Mesenchymal stem cell (in vitro differentiated cells and primary cell): Measurements from ENCODE around the gene TFAP2C. TPM values are rescaled to one million over a fixed set of nuclear protein-coding genes. Genes with fewer than 3 reads are reported as not detected.

Experiments used
- DNase-seq: peaks from one replicate; pipeline ENCODE4 v3.0.0-alpha.2; 2013
- H2AFZ ChIP-seq: one replicate; pipeline ENCODE4 v1.6.1; 2013; ENCODE audit warnings: low read depth, mild to moderate bottlenecking, control low read depth, inconsistent platforms, low read length, moderate library complexity
- H2AK5ac ChIP-seq: 2 replicates; pipeline ENCODE4 v1.6.1; 2013; ENCODE audit warnings: low read length, moderate library complexity, mild to moderate bottlenecking, inconsistent platforms; ENCODE audit not compliant: severe bottlenecking
- H2BK120ac ChIP-seq: one replicate; pipeline ENCODE4 v1.6.1; 2013; ENCODE audit warnings: low read depth, mild to moderate bottlenecking, inconsistent platforms, low read length, moderate library complexity
- H2BK12ac ChIP-seq, 2 experiments: one replicate each; pipeline ENCODE4 v1.6.1; 2013; ENCODE audit warnings: inconsistent platforms in 2 of 2, low read length in 2 of 2, mild to moderate bottlenecking in 2 of 2, moderate library complexity in 2 of 2, control low read depth in 1 of 2
- H2BK15ac ChIP-seq: one replicate; pipeline ENCODE4 v1.6.1; 2013; ENCODE audit warnings: mild to moderate bottlenecking, low read depth, inconsistent platforms; ENCODE audit not compliant: poor library complexity, severe bottlenecking
- H2BK5ac ChIP-seq: 2 replicates; pipeline ENCODE4 v1.6.1; 2013; ENCODE audit warnings: low read depth, mild to moderate bottlenecking, low read length, control low read depth, inconsistent platforms; ENCODE audit not compliant: poor library complexity, severe bottlenecking
- H3K14ac ChIP-seq, 2 experiments: one replicate each; pipeline ENCODE4 v1.6.1; 2013; ENCODE audit warnings: inconsistent platforms in 2 of 2, low read length in 2 of 2, control low read depth in 1 of 2, mild to moderate bottlenecking in 1 of 2, moderate library complexity in 1 of 2
- H3K18ac ChIP-seq, 2 experiments: one replicate each; pipeline ENCODE4 v1.6.1; 2013; ENCODE audit warnings: inconsistent platforms in 2 of 2, low read length in 2 of 2, control low read depth in 1 of 2, low read depth in 1 of 2, mild to moderate bottlenecking in 1 of 2
- H3K23ac ChIP-seq, 2 experiments: one replicate each; pipeline ENCODE4 v1.6.1; 2013; ENCODE audit warnings: inconsistent platforms in 2 of 2, low read length in 2 of 2, mild to moderate bottlenecking in 2 of 2, moderate library complexity in 2 of 2, control low read depth in 1 of 2
- H3K27ac ChIP-seq: 2 replicates; pipeline ENCODE4 v1.5.1; 2013; ENCODE audit warnings: mild to moderate bottlenecking, moderate library complexity, low read length, control low read depth, inconsistent platforms; ENCODE audit not compliant: poor library complexity, severe bottlenecking
- H3K27me3 ChIP-seq, 2 experiments: 2 replicates each; pipeline versions ENCODE4 v1.6.1 to v1.7.0; 2013; ENCODE audit warnings: low read length in 2 of 2, mild to moderate bottlenecking in 2 of 2, moderate library complexity in 2 of 2, control low read depth in 1 of 2, inconsistent platforms in 1 of 2; ENCODE audit not compliant: control insufficient read depth in 1 of 2, insufficient read depth in 1 of 2
- H3K36me3 ChIP-seq, 2 experiments: 2 replicates each; pipeline versions ENCODE4 v1.6.1 to v1.7.0; 2013; ENCODE audit warnings: low read length in 2 of 2, control low read depth in 1 of 2, inconsistent platforms in 1 of 2, low read depth in 1 of 2, mild to moderate bottlenecking in 1 of 2; ENCODE audit not compliant: insufficient read depth in 2 of 2, control insufficient read depth in 1 of 2
- H3K4ac ChIP-seq, 2 experiments: one replicate each; pipeline ENCODE4 v1.6.1; 2013; ENCODE audit warnings: inconsistent platforms in 2 of 2, low read length in 2 of 2, mild to moderate bottlenecking in 2 of 2, moderate library complexity in 2 of 2, control low read depth in 1 of 2, low read depth in 1 of 2
- H3K4me1 ChIP-seq: 2 replicates; pipeline ENCODE4 v1.6.1; 2013; ENCODE audit warnings: low read depth, low read length, control low read depth; ENCODE audit not compliant: control insufficient read depth, insufficient read depth
- H3K4me2 ChIP-seq: 2 replicates; pipeline ENCODE4 v1.6.1; 2013; ENCODE audit warnings: low read length, mild to moderate bottlenecking, inconsistent platforms; ENCODE audit not compliant: poor library complexity, severe bottlenecking
- H3K4me3 ChIP-seq, 2 experiments: 2 replicates each; pipeline versions ENCODE4 v1.5.1 to v1.7.0; 2013; ENCODE audit warnings: low read length in 2 of 2, mild to moderate bottlenecking in 2 of 2, control low read depth in 1 of 2, low read depth in 1 of 2; ENCODE audit not compliant: insufficient read depth in 1 of 2
- H3K79me1 ChIP-seq: replicated peaks from 2 replicates; pipeline ENCODE4 v1.6.1; 2013; ENCODE audit warnings: mild to moderate bottlenecking, control low read depth, low read length, inconsistent platforms; ENCODE audit not compliant: poor library complexity, severe bottlenecking
- H3K9ac ChIP-seq: 2 replicates; pipeline ENCODE4 v1.7.0; 2013; ENCODE audit warnings: mild to moderate bottlenecking, low read length, moderate library complexity
- H3K9me3 ChIP-seq: 2 replicates; pipeline ENCODE4 v1.7.0; 2013; ENCODE audit warnings: mild to moderate bottlenecking, low read length; ENCODE audit not compliant: control insufficient read depth
- H4K8ac ChIP-seq: one replicate; pipeline ENCODE4 v1.6.1; 2013; ENCODE audit warnings: inconsistent platforms, mild to moderate bottlenecking, low read length, moderate library complexity
- H4K91ac ChIP-seq: one replicate; pipeline ENCODE4 v1.6.1; 2013; ENCODE audit warnings: mild to moderate bottlenecking, low read length, inconsistent platforms
- WGBS: methylation state at CpG from one replicate; pipeline ENCODE4 v1.1.7; 2013; ENCODE audit warnings: mixed read lengths; 5-methylcytosine and 5-hydroxymethylcytosine counted together
- polyA plus RNA-seq, 2 experiments: library from polyadenylated mRNA; stranded (reverse); fragments of 200-250 nt; gene quantifications; one replicate each; pipeline ENCODE4 v1.2.3, GENCODE V29; 2013

Gene TFAP2C
- 12.1 TPM for polyA plus RNA-seq (2013, experiment 1 of 2)
- polyA plus RNA-seq (2013, experiment 2 of 2): 12.5 TPM

DNA sequence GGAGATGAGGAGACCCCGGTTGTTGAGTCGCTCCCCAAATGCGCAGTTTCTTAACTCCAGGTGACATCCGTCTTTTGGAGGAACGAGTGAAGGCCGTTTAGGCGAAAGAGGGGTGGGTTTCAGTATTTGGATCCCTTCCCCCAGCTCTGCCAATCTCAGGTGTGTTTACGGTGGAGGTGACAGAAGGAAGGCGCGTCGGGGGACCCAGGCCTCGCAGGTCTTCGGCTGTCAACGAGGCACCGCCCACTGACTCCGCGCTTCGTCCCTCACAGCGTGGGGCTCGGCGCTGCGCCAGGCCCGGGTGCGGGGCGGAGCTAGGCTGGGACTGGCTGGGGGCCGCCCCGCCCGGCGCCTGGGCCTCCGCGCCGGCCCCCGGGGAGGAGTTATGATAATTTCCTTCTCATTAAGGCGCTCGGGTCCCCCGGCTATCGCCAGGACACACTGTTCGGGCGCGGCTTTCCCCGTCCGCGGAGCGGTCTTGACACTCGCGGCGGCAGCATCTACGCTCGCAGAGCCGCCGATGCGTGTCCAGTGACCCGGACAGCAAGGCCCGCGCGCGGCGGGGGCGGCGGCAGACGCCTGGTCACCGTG, at the start of gene TFAP2C:
TSS of gene TFAP2C (plus strand) at position 434 of the 591 bp plus-strand sequence. CDS start 239 bp downstream, outside the sequence.
- Histone ChIP-seq H2BK5ac (no peak within 1 kb of the TSS), H3K9ac (no peak within 1 kb of the TSS)
- 1% methylated on average over 62 of the region's 62 CpGs for WGBS

DNA sequence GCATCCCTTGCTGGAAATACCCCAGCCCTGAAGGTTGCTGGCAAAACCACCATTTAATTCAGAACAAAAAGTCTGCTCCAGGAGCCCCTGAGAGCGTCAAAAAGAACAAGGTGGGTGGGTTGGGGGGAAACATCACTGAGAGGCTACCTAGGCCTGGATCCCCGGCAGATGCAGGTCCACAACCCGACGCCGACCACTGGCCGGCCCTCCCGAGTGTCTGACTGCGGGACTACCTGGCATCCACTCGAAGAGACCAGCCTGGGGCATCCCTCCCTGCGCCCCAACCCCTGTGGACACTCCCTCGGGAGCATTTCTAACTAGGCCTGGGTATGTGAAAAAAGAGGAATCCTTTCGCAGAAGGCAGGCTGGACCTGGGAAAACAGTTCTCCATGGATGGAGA, 48.9 kb upstream of the TFAP2C start:
- Histone ChIP-seq H3K4me1 (no peaks in the 10 kb centered on the region), H2BK5ac (no peak overlapping the region), H3K14ac (no peak overlapping the region), H3K4me2 (no peak overlapping the region), H2AFZ (no peak overlapping the region), H3K9me3 (no peaks in the 10 kb centered on the region), H2AK5ac (no peak overlapping the region), H4K91ac (no peak overlapping the region), H3K4me3 (no peak overlapping the region), H3K18ac (no peak overlapping the region), H2BK15ac (no peak overlapping the region), H3K27me3 (peaks cover 11 to 25% of the 10 kb centered on the region in 2 experiments), H3K4ac (no peak overlapping the region), H3K27ac (no peak overlapping the region), H3K9ac (no peak overlapping the region), H2BK12ac (no peak overlapping the region), H3K23ac (no peak overlapping the region), H2BK120ac (no peak overlapping the region), H3K79me1 (no peaks in the 10 kb centered on the region), H4K8ac (no peak overlapping the region), H3K36me3 (no peaks in the 10 kb centered on the region)
- 83% methylated on average over 12 of the region's 12 CpGs for WGBS
- no peak for DNase-seq

More for the DNA sequence above, at the start of gene TFAP2C:
- Histone ChIP-seq H2AFZ (peak within 1 kb of the TSS; percentile 18), H3K4ac (no peak within 1 kb of the TSS), H4K91ac (peak within 1 kb of the TSS; percentile 7), H3K27me3 (peaks cover 46 to 100% of the 10 kb centered on the region in 2 experiments), H3K4me1 (peaks cover 41% of the 10 kb centered on the region), H3K4me2 (peak within 1 kb of the TSS; percentile 97), H4K8ac (no peak within 1 kb of the TSS), H3K4me3 (peak within 1 kb of the TSS; percentile 63 to 73), H3K23ac (peak within 1 kb of the TSS in 1 of 2 experiments; percentile 61), H3K14ac (no peak within 1 kb of the TSS), H3K36me3 (peaks cover 0 to 3% of the 10 kb centered on the region in 2 experiments), H2BK15ac (no peak within 1 kb of the TSS), H3K9me3 (no peaks in the 10 kb centered on the region), H3K27ac (peak within 1 kb of the TSS; percentile 55), H2BK120ac (peak within 1 kb of the TSS; percentile 52), H2AK5ac (no peak within 1 kb of the TSS), H3K18ac (peak within 1 kb of the TSS; percentile 30 to 65), H3K79me1 (peaks cover 9% of the 10 kb centered on the region), H2BK12ac (no peak within 1 kb of the TSS)
- DNase-seq: peak; percentile 79

DNA sequence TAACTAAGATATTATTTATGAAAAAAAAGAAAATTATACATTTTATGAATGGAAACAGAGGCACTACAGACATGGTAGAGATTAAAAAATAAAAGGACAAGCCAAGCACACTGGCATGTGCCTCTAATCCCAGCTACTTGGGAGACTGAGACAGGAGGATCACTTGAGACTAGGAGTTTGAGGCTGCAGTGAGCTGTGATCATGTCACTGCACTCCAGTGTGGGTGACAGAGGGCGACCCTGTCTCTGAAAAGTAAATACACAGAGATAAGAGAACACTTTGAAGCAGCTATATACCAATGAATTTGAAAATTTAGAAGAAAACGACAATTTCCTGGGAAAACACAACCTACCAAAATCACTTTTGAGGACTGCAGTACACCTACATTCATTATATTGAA, 47.4 kb upstream of the TFAP2C start:
- no peak overlapping the region for H4K8ac ChIP-seq
- H4K91ac ChIP-seq: no peak overlapping the region
- H2BK15ac ChIP-seq: no peak overlapping the region
- no peaks in the 10 kb centered on the region for H3K9me3 ChIP-seq
- no peak overlapping the region for H2AFZ ChIP-seq
- no peak overlapping the region for H3K4me2 ChIP-seq
- H2BK5ac ChIP-seq: no peak overlapping the region
- no peak overlapping the region for H2BK120ac ChIP-seq
- H3K27ac ChIP-seq: no peak overlapping the region
- H3K79me1 ChIP-seq: no peaks in the 10 kb centered on the region
- H3K4me3 ChIP-seq: no peak overlapping the region
- H3K14ac ChIP-seq: no peak overlapping the region
- no peaks in the 10 kb centered on the region for H3K36me3 ChIP-seq
- no peak overlapping the region for H2AK5ac ChIP-seq
- no peak for DNase-seq
- H2BK12ac ChIP-seq: no peak overlapping the region
- no peak overlapping the region for H3K4ac ChIP-seq
- 74% methylated on average over 1 of the region's 2 CpGs for WGBS
- no peak overlapping the region for H3K18ac ChIP-seq
- H3K9ac ChIP-seq: no peak overlapping the region
- H3K23ac ChIP-seq: no peak overlapping the region
- H3K27me3 ChIP-seq: peaks cover 6 to 22% of the 10 kb centered on the region in 2 experiments
- no peaks in the 10 kb centered on the region for H3K4me1 ChIP-seq

DNA sequence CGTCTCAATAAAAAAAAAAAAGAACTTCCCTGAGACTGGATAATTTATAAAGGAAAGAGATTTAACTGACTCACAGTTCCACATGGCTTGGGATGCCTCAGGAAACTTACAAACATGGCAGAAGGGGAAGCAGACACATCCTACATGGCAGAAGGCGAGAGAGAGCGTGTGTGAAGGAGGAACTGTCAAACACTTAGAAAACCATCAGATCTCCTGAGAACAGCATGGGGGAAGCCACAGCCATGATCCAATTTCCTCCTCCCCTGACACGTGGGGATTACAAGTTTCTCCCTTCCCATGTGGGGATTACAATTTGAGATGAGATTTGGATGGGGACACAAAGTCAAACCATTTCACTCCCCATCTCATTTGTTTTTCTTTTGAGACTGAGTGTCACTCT, 46.6 kb upstream of the TFAP2C start:
- no peak overlapping the region for H4K91ac ChIP-seq
- H3K14ac ChIP-seq: no peak overlapping the region
- no peak overlapping the region for H3K18ac ChIP-seq
- 84% methylated on average over 3 of the region's 4 CpGs for WGBS
- DNase-seq: no peak
- no peak overlapping the region for H2AFZ ChIP-seq
- no peak overlapping the region for H2BK120ac ChIP-seq
- H3K27me3 ChIP-seq: peaks cover 6 to 25% of the 10 kb centered on the region in 2 experiments
- H3K4ac ChIP-seq: no peak overlapping the region
- no peak overlapping the region for H2BK5ac ChIP-seq
- H3K4me3 ChIP-seq: no peak overlapping the region
- H2BK15ac ChIP-seq: no peak overlapping the region
- H3K4me1 ChIP-seq: peaks cover under 1% of the 10 kb centered on the region
- H2BK12ac ChIP-seq: no peak overlapping the region
- no peak overlapping the region for H3K23ac ChIP-seq
- no peak overlapping the region for H3K9ac ChIP-seq
- no peak overlapping the region for H2AK5ac ChIP-seq
- no peaks in the 10 kb centered on the region for H3K79me1 ChIP-seq
- no peaks in the 10 kb centered on the region for H3K9me3 ChIP-seq
- H3K36me3 ChIP-seq: no peaks in the 10 kb centered on the region
- no peak overlapping the region for H3K27ac ChIP-seq
- no peak overlapping the region for H3K4me2 ChIP-seq
- no peak overlapping the region for H4K8ac ChIP-seq
